Body of pancreas (tissue), 4 donors: ENCODE results near the gene ARSJ. TPM values are rescaled to one million over a fixed set of nuclear protein-coding genes. Genes with fewer than 3 reads are reported as not detected.

ENCODE experiments used
- ATAC-seq: fragments of 150-250 bp; one replicate; pipeline ENCODE4 v1.9.1; 2016
- DNase-seq, 4 donors: peaks; one replicate each; pipeline ENCODE4 v3.0.0-alpha.2; 2019
- H3K27ac ChIP-seq, 4 donors: fragments of 200-600 bp; sonication (generic); 1 replicate in 3 of 4; 2 replicates in 1 of 4; pipeline versions ENCODE4 v1.5.1 to v1.6.1; 2016 to 2019; ENCODE audit warnings: mild to moderate bottlenecking in 1 of 4, mixed read lengths in 1 of 4, moderate library complexity in 1 of 4
- H3K27me3 ChIP-seq, 2 donors: fragments of 200-600 bp; sonication (generic); one replicate each; pipeline ENCODE4 v1.6.0; 2016; ENCODE audit warnings: mild to moderate bottlenecking in 1 of 2
- H3K36me3 ChIP-seq, 2 donors: fragments of 200-600 bp; sonication (generic); replicated peaks in 1 of 2; 2 replicates each; pipeline ENCODE4 v1.5.1; 2016; ENCODE audit warnings: low read depth in 2 of 2; ENCODE audit not compliant: insufficient read depth in 1 of 2
- H3K4me1 ChIP-seq: fragments of 200-600 bp; sonication (generic); one replicate; pipeline ENCODE4 v1.6.0; 2016
- H3K4me3 ChIP-seq, 2 donors: fragments of 200-600 bp; sonication (generic); 1 replicate in 1 of 2; 2 replicates in 1 of 2; pipeline ENCODE4 v1.5.1; 2016 to 2019
- H3K9me3 ChIP-seq, 3 donors: fragments of 200-600 bp; sonication (generic); 1 replicate in 2 of 3; 2 replicates in 1 of 3; pipeline ENCODE4 v1.5.1; 2016
- CTCF ChIP-seq, 7 experiments: fragments of 450-650 bp in 4 of 7; fragments of 200-600 bp in 3 of 7; sonication (generic) in 3 of 7; IDR thresholded peaks; one replicate each; pipeline ENCODE4 v1.5.1; 2016 to 2019; ENCODE audit warnings: antibody characterized with exemption in 7 of 7
- POLR2A ChIP-seq, 3 donors: fragments of 450-650 bp; IDR thresholded peaks; one replicate each; pipeline ENCODE4 v1.6.1; 2016; ENCODE audit warnings: antibody characterized with exemption in 3 of 3, mild to moderate bottlenecking in 2 of 3
- WGBS, 2 donors: methylation state at CpG; one replicate each; pipeline ENCODE4 v1.1.5; 2017; 5-methylcytosine and 5-hydroxymethylcytosine counted together
- intact Hi-C: fragments of 100-400 bp; cut with DNase I; formaldehyde crosslinking; loops from one replicate; pipeline ENCODE4 v1.15.1; 2023
- total RNA-seq, 2 donors: library from RNA; depleted of rRNA; stranded (reverse); fragments of >200 nt; gene quantifications; one replicate each; pipeline ENCODE4 v1.1.0, GENCODE V29; 2016

The ARSJ gene
- total RNA-seq, 2 donors from 2014 or later = 3.4 to 3.6 TPM

- peak overlapping the region; percentile 14 to 28 for H3K4me3 ChIP-seq
- peak overlapping the region; percentile 42 to 80 (median 62) for H3K27ac ChIP-seq
- no peak for ATAC-seq
- H3K36me3 ChIP-seq = no peaks in the 10 kb centered on the region
- no peak for DNase-seq
- peaks cover 12% of the 10 kb centered on the region for H3K4me1 ChIP-seq
- TF ChIP-seq CTCF (IDR thresholded peaks at IDR 0.05) (no peak), POLR2A (IDR thresholded peaks at IDR 0.05) (no peak)
- WGBS, 2 donors = 7% methylated on average over 17 of the region's 17 CpGs
- H3K27me3 ChIP-seq = no peaks in the 10 kb centered on the region
- intact Hi-C loops = no loop called here
- no peaks in the 10 kb centered on the region for H3K9me3 ChIP-seq
Observed at GRCh38 chr4:113979905-113980615, 613 bp upstream of the ARSJ start.

- H3K4me3 ChIP-seq = peak overlapping the region; percentile 14 to 28
- H3K9me3 ChIP-seq = peaks cover 0 to 8% (median 0%) of the 10 kb centered on the region in 3 donors
- peak overlapping the region in 3 of 4 donors; percentile 52 to 80 (median 71) for H3K27ac ChIP-seq
- ATAC-seq = peak; percentile 27
- peaks cover 12% of the 10 kb centered on the region for H3K4me1 ChIP-seq
- DNase-seq = no peak
- no peaks in the 10 kb centered on the region for H3K27me3 ChIP-seq
- 27 to 40% methylated on average over 14 to 18 of the region's 18 CpGs for WGBS, 2 donors
- no peaks in the 10 kb centered on the region for H3K36me3 ChIP-seq
- intact Hi-C loops = no loop called here
- no peak for TF ChIP-seq CTCF (IDR thresholded peaks at IDR 0.05)
- TF ChIP-seq POLR2A (IDR thresholded peaks at IDR 0.05) = no peak
Observed at GRCh38 chr4:113978561-113979147, 793 bp downstream of the ARSJ start.

- no peaks in the 10 kb centered on the region for H3K27me3 ChIP-seq
- intact Hi-C loops = no loop called here
- H3K4me3 ChIP-seq = no peak overlapping the region
- TF ChIP-seq POLR2A (IDR thresholded peaks at IDR 0.05) = no peak
- TF ChIP-seq CTCF (IDR thresholded peaks at IDR 0.05) = no peak
- ATAC-seq (no peak), DNase-seq (no peak)
- H3K9me3 ChIP-seq = peaks cover 0 to 8% (median 0%) of the 10 kb centered on the region in 3 donors
- WGBS, 2 donors = 63 to 66% methylated on average over 2 of the region's 2 CpGs
- H3K27ac ChIP-seq = peak overlapping the region in 1 of 4 donors; percentile 71
- H3K36me3 ChIP-seq = no peaks in the 10 kb centered on the region
- H3K4me1 ChIP-seq = peaks cover 12% of the 10 kb centered on the region
Observed at GRCh38 chr4:113978105-113978504, 1.3 kb downstream of the ARSJ start.

GRCh38 chr4:113977526-113977855 is 2.0 kb downstream of the ARSJ start:
- ATAC-seq (no peak), DNase-seq (no peak)
- H3K36me3 ChIP-seq = no peaks in the 10 kb centered on the region
- 41 to 53% methylated on average over 1 of the region's 1 CpG for WGBS, 2 donors
- no peak overlapping the region for H3K4me3 ChIP-seq
- intact Hi-C loops = no loop called here
- no peak for TF ChIP-seq POLR2A (IDR thresholded peaks at IDR 0.05)
- TF ChIP-seq CTCF (IDR thresholded peaks at IDR 0.05) = no peak
- H3K9me3 ChIP-seq = peaks cover 0 to 8% (median 0%) of the 10 kb centered on the region in 3 donors
- H3K27me3 ChIP-seq = no peaks in the 10 kb centered on the region
- H3K4me1 ChIP-seq = peaks cover 12% of the 10 kb centered on the region
- peak overlapping the region in 1 of 4 donors; percentile 32 for H3K27ac ChIP-seq
